ENCODE measurements around the gene DPM3. TPM values are rescaled to one million over a fixed set of nuclear protein-coding genes. Genes with fewer than 3 reads are reported as not detected.

The DPM3 gene
- total and polyA plus RNA-seq, 2 of the 13 experiments (the other 11 are each of a cell fraction or from before 2014, with no cell fraction given), result 23.2 to 53.4 TPM

DNA sequence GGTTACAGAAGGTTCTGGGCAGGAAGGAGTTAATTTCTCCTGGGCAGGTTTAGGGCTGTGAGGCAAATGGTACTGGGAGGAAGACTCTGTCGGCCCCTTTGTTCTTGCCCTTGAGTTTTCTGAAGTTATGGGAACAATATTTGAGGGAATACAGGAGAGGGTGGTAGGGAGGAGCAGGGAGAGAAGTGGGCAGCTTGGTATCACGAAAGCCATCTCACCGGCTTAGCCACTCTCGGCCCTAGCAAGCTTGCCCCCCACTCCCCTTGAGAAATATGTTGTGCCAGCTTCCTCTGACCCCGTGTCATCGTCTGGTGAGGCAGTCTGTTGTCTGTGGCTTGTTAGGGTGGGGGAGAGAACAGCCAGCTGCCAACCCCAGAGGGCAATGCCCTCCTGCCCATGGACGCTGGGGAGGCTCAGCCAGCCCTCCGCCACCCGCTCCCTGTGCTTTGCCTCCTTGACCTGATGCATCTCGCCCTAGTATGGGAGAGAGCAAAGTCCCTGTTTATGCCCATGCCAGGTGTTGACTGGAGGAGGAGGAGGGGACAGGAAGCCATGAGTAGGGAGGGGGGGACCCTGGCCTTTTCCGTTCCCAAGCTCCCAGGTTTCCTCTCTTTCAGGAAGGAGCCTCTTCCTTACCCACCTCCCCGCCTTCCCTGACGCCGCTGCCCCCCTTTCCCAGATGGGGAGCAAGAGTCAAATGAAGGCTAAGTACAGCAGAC is 11.4 kb downstream of the DPM3 start (continued):
- TF ChIP-seq E2F1 (CRISPR knock-in tag; IDR thresholded peaks at IDR 0.05) (no peak), ZMYM2 (CRISPR knock-in tag; IDR thresholded peaks at IDR 0.05) (no peak), ATF7-NPFF (CRISPR knock-in tag; IDR thresholded peaks at IDR 0.05; ENCODE audit: low read depth) (peak; percentile 32; the same call in 1 of the 2 replicates), MIER2 (CRISPR knock-in tag; IDR thresholded peaks at IDR 0.05) (no peak), ZBTB8A (CRISPR knock-in tag; IDR thresholded peaks at IDR 0.05; ENCODE audit: borderline replicate concordance, low read depth) (peak; percentile 67; the same call in 1 of the 2 replicates), RNF2 (conservative IDR thresholded peaks at IDR 0.05; ENCODE audit: low read depth) (no peak), ZNF121 (CRISPR knock-in tag; IDR thresholded peaks at IDR 0.05) (no peak), MYNN (CRISPR knock-in tag; IDR thresholded peaks at IDR 0.05; ENCODE audit: low read depth) (no peak; the same call in 1 of the 2 replicates), ERF (CRISPR knock-in tag; IDR thresholded peaks at IDR 0.05) (peak; percentile 70; the same call in 1 of the 2 replicates), ZNF292 (CRISPR knock-in tag; IDR thresholded peaks at IDR 0.05; ENCODE audit: borderline replicate concordance, low read depth) (no peak), ZNF709 (CRISPR knock-in tag; IDR thresholded peaks at IDR 0.05) (0 out of 2 replicates have a peak, but pooled peaks have one; percentile 64), MED13 (CRISPR knock-in tag; IDR thresholded peaks at IDR 0.05) (no peak), FLYWCH1 (CRISPR knock-in tag; IDR thresholded peaks at IDR 0.05) (no peak), SALL1 (CRISPR knock-in tag; IDR thresholded peaks at IDR 0.05) (peak; percentile 92), TAF1 (CRISPR knock-in tag; IDR thresholded peaks at IDR 0.05) (peak; percentile 85; the same call in 1 of the 2 replicates), ZNF782 (CRISPR knock-in tag; IDR thresholded peaks at IDR 0.05; ENCODE audit: borderline replicate concordance) (peak; percentile 25; the same call in 1 of the 2 replicates), ZNF326 (CRISPR knock-in tag; IDR thresholded peaks at IDR 0.05; ENCODE audit: borderline replicate concordance) (no peak)
- TF ChIP-seq, protein P1, sequence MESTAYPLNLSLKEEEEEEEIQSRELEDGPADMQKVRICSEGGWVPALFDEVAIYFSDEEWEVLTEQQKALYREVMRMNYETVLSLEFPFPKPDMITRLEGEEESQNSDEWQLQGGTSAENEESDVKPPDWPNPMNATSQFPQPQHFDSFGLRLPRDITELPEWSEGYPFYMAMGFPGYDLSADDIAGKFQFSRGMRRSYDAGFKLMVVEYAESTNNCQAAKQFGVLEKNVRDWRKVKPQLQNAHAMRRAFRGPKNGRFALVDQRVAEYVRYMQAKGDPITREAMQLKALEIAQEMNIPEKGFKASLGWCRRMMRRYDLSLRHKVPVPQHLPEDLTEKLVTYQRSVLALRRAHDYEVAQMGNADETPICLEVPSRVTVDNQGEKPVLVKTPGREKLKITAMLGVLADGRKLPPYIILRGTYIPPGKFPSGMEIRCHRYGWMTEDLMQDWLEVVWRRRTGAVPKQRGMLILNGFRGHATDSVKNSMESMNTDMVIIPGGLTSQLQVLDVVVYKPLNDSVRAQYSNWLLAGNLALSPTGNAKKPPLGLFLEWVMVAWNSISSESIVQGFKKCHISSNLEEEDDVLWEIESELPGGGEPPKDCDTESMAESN (CRISPR knock-in tag; conservative IDR thresholded peaks at IDR 0.05), result no peak
- TF ChIP-seq, protein P2, sequence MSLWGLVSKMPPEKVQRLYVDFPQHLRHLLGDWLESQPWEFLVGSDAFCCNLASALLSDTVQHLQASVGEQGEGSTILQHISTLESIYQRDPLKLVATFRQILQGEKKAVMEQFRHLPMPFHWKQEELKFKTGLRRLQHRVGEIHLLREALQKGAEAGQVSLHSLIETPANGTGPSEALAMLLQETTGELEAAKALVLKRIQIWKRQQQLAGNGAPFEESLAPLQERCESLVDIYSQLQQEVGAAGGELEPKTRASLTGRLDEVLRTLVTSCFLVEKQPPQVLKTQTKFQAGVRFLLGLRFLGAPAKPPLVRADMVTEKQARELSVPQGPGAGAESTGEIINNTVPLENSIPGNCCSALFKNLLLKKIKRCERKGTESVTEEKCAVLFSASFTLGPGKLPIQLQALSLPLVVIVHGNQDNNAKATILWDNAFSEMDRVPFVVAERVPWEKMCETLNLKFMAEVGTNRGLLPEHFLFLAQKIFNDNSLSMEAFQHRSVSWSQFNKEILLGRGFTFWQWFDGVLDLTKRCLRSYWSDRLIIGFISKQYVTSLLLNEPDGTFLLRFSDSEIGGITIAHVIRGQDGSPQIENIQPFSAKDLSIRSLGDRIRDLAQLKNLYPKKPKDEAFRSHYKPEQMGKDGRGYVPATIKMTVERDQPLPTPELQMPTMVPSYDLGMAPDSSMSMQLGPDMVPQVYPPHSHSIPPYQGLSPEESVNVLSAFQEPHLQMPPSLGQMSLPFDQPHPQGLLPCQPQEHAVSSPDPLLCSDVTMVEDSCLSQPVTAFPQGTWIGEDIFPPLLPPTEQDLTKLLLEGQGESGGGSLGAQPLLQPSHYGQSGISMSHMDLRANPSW (CRISPR knock-in tag; IDR thresholded peaks at IDR 0.05; ENCODE audit: borderline replicate concordance), result no peak
- TF ChIP-seq, protein P3, sequence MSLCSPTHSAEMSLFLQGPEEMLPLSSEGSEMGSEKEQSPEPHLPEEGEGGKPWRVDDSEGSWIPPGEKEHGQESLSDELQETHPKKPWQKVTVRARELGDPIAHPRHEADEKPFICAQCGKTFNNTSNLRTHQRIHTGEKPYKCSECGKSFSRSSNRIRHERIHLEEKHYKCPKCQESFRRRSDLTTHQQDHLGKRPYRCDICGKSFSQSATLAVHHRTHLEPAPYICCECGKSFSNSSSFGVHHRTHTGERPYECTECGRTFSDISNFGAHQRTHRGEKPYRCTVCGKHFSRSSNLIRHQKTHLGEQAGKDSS (CRISPR knock-in tag; IDR thresholded peaks at IDR 0.05; ENCODE audit: borderline replicate concordance, low read depth), result 0 out of 2 replicates have a peak, but pooled peaks have one; percentile 69
- TF ChIP-seq, protein P4, sequence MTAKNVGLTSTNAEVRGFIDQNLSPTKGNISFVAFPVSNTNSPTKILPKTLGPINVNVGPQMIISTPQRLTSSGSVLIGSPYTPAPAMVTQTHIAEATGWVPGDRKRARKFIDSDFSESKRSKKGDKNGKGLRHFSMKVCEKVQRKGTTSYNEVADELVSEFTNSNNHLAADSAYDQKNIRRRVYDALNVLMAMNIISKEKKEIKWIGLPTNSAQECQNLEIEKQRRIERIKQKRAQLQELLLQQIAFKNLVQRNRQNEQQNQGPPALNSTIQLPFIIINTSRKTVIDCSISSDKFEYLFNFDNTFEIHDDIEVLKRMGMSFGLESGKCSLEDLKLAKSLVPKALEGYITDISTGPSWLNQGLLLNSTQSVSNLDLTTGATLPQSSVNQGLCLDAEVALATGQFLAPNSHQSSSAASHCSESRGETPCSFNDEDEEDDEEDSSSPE (CRISPR knock-in tag; IDR thresholded peaks at IDR 0.05), result peak; percentile 34; the same call in 1 of the 2 replicates
